ENCODE results near the gene TMEM101. TPM values are rescaled to one million over a fixed set of nuclear protein-coding genes. Genes with fewer than 3 reads are reported as not detected.

Gene TMEM101
- total and polyA plus RNA-seq, 10 of the 15 experiments (the other 5 are each of a cell fraction or from before 2014, with no cell fraction given): 18.4 to 72.5 (median 35.9) TPM

DNA sequence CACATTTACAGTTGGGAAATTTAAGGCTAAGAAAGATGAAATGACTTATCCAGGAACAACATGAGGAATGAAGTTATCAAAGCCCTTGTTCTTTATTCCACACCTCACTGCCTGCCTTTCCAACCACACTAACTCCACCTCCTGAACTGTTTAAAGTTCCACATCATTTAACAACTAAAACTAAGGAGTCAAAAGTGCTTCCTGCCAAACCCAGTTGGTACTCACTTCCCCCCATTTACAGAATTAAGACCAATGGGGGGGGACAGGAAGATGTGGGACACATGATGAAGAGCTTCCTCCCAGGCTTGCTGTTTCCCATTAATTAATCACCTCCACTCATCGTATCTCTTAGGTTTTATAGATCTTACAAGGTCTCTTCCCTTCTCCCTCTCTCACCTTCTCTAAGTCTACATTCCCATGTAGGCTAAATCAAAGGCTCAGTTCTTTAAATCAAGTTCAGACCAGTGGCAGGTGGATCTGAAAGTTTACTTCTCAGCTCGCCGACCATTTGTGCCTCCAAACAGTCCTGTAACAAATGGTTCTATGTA lies 19.2 kb upstream of the TMEM101 start (continued):
- no peak for TF ChIP-seq ZNF622 (IDR thresholded peaks at IDR 0.05)
- TF ChIP-seq, protein P1, sequence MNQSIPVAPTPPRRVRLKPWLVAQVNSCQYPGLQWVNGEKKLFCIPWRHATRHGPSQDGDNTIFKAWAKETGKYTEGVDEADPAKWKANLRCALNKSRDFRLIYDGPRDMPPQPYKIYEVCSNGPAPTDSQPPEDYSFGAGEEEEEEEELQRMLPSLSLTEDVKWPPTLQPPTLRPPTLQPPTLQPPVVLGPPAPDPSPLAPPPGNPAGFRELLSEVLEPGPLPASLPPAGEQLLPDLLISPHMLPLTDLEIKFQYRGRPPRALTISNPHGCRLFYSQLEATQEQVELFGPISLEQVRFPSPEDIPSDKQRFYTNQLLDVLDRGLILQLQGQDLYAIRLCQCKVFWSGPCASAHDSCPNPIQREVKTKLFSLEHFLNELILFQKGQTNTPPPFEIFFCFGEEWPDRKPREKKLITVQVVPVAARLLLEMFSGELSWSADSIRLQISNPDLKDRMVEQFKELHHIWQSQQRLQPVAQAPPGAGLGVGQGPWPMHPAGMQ (IDR thresholded peaks at IDR 0.05; ENCODE audit: borderline replicate concordance): no peak

DNA sequence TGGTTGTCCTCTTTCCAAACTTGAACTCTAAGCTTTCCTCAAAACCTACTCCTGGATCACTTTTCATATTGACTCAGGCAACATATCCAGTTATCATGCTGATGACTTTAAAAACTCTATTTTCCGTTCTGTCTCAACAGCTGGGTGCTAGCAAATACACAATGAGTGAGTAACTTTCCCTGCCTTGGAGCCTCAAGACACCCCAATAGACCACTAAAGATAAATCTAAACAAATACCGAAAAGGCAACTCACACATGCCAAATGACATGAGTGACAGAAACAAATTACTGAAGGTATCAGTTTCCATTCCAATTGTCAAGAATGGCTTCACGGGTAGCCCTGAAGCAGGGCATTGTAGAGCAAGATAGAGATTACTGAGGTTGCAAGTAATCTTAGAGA lies 15.7 kb upstream of the TMEM101 start:
- CTCF ChIA-PET: interaction anchor here (1.2 kb wide), 1 partner anchor 11 kb away, joined by 3 read pairs; no protein-coding TSS in a partner anchor
- H3K9me3 ChIP-seq (replicated peaks; ENCODE audit: control insufficient read depth, insufficient read depth, low read length): no peaks in the 10 kb centered on the region
- no TSS peak for BruUV-seq (replicated peaks)
- no peak overlapping the region for H3K27ac ChIP-seq (ENCODE audit: control insufficient read depth, insufficient read depth)
- SMC1A ChIA-PET (ENCODE audit: uncharacterized antibody, unreplicated experiment): no interaction called here
- FAIRE-seq (no peak), ATAC-seq (no peak), DNase-seq (ENCODE audit: low read depth, low spot score) (no peak)
- no peak overlapping the region for H3K9ac ChIP-seq (ENCODE audit: control insufficient read depth, insufficient read depth, low read length)
- H3K4me3 ChIP-seq: no peak overlapping the region
- intact Hi-C loops (cut with micrococcal nuclease; ENCODE audit: unreplicated experiment): no loop called here
- POLR2A ChIA-PET: no interaction called here
- no peak overlapping the region for H3K4me2 ChIP-seq (ENCODE audit: control insufficient read depth, insufficient read depth)
- H3K79me2 ChIP-seq (ENCODE audit: control insufficient read depth, insufficient read depth, low read length): no peaks in the 10 kb centered on the region
- WGBS (ENCODE audit: insufficient coverage, insufficient replicate concordance, low lambda C conversion rate, missing lambda C conversion rate): 63% methylated on average over 3 of the region's 3 CpGs
- in situ Hi-C loops (cut with MboI): no loop called here
- H4K20me1 ChIP-seq (ENCODE audit: control insufficient read depth, insufficient read depth): no peaks in the 10 kb centered on the region
- no peaks in the 10 kb centered on the region for H3K4me1 ChIP-seq (ENCODE audit: control insufficient read depth, insufficient read depth, low read length)
- TF ChIP-seq BACH1 (IDR thresholded peaks at IDR 0.05; ENCODE audit: borderline replicate concordance) (no peak), JUND (IDR thresholded peaks at IDR 0.05; ENCODE audit: low read depth, low read length) (no peak)
- TF ChIP-seq, protein P1 (IDR thresholded peaks at IDR 0.05; ENCODE audit: borderline replicate concordance): no peak
- no peak overlapping the region for H2AFZ ChIP-seq (ENCODE audit: control insufficient read depth, low read depth, low read length)
- RAD21 ChIA-PET (ENCODE audit: unreplicated experiment): no interaction called here
- peaks cover 5 to 20% of the 10 kb centered on the region in 2 experiments for H3K36me3 ChIP-seq (ENCODE audit: control insufficient read depth in 2 of 2, insufficient read depth in 2 of 2, low read length in 1 of 2)
- H3K27me3 ChIP-seq (replicated peaks in 1 of 2; ENCODE audit: control insufficient read depth in 2 of 2, insufficient read depth in 2 of 2, low read length in 1 of 2): no peaks in the 10 kb centered on the region
